PC-9 (cell line): Measurements from ENCODE around the gene CTSE. TPM values are rescaled to one million over a fixed set of nuclear protein-coding genes. Genes with fewer than 3 reads are reported as not detected.

Experiments
- BruUV-seq: library from RNA; stranded (reverse); fragments of 400-500 nt; replicated peaks from 2 replicates; lab custom pipeline; 2021; lab: Mats Ljungman, UMichigan
- CTCF ChIA-PET: fragments of 300-600 bp; sonication (Branson Sonifier 250); formaldehyde crosslinking; loops from one replicate; lab custom pipeline; 2022; ENCODE audit warnings: antibody characterized with exemption; lab: Charles Lee
- POLR2A ChIA-PET: fragments of 300-600 bp; sonication (Branson Sonifier 250); formaldehyde crosslinking; loops from one replicate; lab custom pipeline; 2022; ENCODE audit warnings: antibody characterized with exemption; ENCODE audit not compliant: unreplicated experiment; lab: Charles Lee
- DNase-seq, 2 experiments: peaks; one replicate each; pipeline versions ENCODE4 v3.0.0 to v3.0.0-alpha.2; 2015 to 2022; ENCODE audit warnings: mixed read lengths in 1 of 2
- H2AFZ ChIP-seq: fragments of 200-600 bp; sonication (generic); 2 replicates; pipeline ENCODE4 v1.8.1; 2017; ENCODE audit warnings: antibody characterized with exemption
- H3F3A ChIP-seq: fragments of 200-600 bp; sonication (generic); 2 replicates; pipeline ENCODE4 v1.8.1; 2017; ENCODE audit warnings: antibody characterized with exemption, mild to moderate bottlenecking, low read depth; ENCODE audit not compliant: insufficient read depth
- H3K27ac ChIP-seq: fragments of 200-600 bp; sonication (generic); 2 replicates; pipeline ENCODE4 v1.6.1; 2016; ENCODE audit warnings: mixed run types
- H3K27me3 ChIP-seq: fragments of 200-600 bp; sonication (generic); 2 replicates; pipeline ENCODE4 v1.6.1; 2016; ENCODE audit warnings: low read depth, mixed run types; ENCODE audit not compliant: insufficient read depth
- H3K36me3 ChIP-seq: fragments of 200-600 bp; sonication (generic); 2 replicates; pipeline ENCODE4 v1.6.1; 2016; ENCODE audit warnings: low read depth, mixed run types
- H3K4me1 ChIP-seq: fragments of 200-600 bp; sonication (generic); replicated peaks from 2 replicates; pipeline ENCODE4 v1.6.1; 2016; ENCODE audit warnings: mixed run types; ENCODE audit not compliant: insufficient read depth
- H3K4me2 ChIP-seq: fragments of 200-600 bp; sonication (generic); 2 replicates; pipeline ENCODE4 v1.6.1; 2017; ENCODE audit warnings: mixed run types
- H3K4me3 ChIP-seq: fragments of 200-600 bp; sonication (generic); 2 replicates; pipeline ENCODE4 v1.6.1; 2016; ENCODE audit warnings: mixed run types
- H3K79me2 ChIP-seq: fragments of 200-600 bp; sonication (generic); 2 replicates; pipeline ENCODE4 v1.6.1; 2017; ENCODE audit warnings: low read depth, mixed run types
- H3K9me2 ChIP-seq: fragments of 200-600 bp; sonication (generic); 2 replicates; pipeline ENCODE4 v1.8.1; 2017; ENCODE audit warnings: mild to moderate bottlenecking; ENCODE audit not compliant: insufficient read depth
- H3K9me3 ChIP-seq: fragments of 200-600 bp; sonication (generic); 2 replicates; pipeline ENCODE4 v1.8.1; 2016; ENCODE audit warnings: low read depth; ENCODE audit not compliant: insufficient read depth
- H4K20me1 ChIP-seq: fragments of 200-600 bp; sonication (generic); 2 replicates; pipeline ENCODE4 v1.8.1; 2017; ENCODE audit not compliant: insufficient read depth
- EZH2 ChIP-seq: fragments of 200-600 bp; sonication (generic); IDR thresholded peaks from 2 replicates; pipeline ENCODE4 v1.8.0; 2017; ENCODE audit warnings: antibody characterized with exemption, low read depth
- intact Hi-C: fragments of 100-400 bp; cut with micrococcal nuclease; formaldehyde crosslinking; loops from one replicate; pipeline ENCODE4 v1.10.0; 2022; ENCODE audit not compliant: unreplicated experiment
- total RNA-seq: library from RNA; stranded (reverse); gene quantifications from 2 replicates; pipeline ENCODE4 v1.2.3, GENCODE V29; 2021
- TF ChIP-seq, protein P1 (sequence below): fragments of 200-600 bp; sonication (generic); conservative IDR thresholded peaks from 2 replicates; pipeline ENCODE4 v1.6.1; 2017; ENCODE audit warnings: mixed run types, antibody characterized with exemption, mild to moderate bottlenecking, moderate library complexity

CTSE gene
- total RNA-seq, 1 experiment from 2014 or later = 1.2 TPM

- BruUV-seq = no TSS peak
- H3K27me3 ChIP-seq = no peaks in the 10 kb centered on the region
- no peak overlapping the region for H3K27ac ChIP-seq
- H2AFZ ChIP-seq = no peak overlapping the region
- H3K4me2 ChIP-seq = no peak overlapping the region
- no peaks in the 10 kb centered on the region for H3K36me3 ChIP-seq
- ChIA-PET CTCF (no interaction called here), POLR2A (no interaction called here)
- intact Hi-C loops = no loop called here
- H3K79me2 ChIP-seq = no peaks in the 10 kb centered on the region
- DNase-seq = no peak
- no peaks in the 10 kb centered on the region for H3K9me2 ChIP-seq
- peaks cover 21% of the 10 kb centered on the region; the same call in 1 of the 2 replicates for H3F3A ChIP-seq
- TF ChIP-seq, protein P1, sequence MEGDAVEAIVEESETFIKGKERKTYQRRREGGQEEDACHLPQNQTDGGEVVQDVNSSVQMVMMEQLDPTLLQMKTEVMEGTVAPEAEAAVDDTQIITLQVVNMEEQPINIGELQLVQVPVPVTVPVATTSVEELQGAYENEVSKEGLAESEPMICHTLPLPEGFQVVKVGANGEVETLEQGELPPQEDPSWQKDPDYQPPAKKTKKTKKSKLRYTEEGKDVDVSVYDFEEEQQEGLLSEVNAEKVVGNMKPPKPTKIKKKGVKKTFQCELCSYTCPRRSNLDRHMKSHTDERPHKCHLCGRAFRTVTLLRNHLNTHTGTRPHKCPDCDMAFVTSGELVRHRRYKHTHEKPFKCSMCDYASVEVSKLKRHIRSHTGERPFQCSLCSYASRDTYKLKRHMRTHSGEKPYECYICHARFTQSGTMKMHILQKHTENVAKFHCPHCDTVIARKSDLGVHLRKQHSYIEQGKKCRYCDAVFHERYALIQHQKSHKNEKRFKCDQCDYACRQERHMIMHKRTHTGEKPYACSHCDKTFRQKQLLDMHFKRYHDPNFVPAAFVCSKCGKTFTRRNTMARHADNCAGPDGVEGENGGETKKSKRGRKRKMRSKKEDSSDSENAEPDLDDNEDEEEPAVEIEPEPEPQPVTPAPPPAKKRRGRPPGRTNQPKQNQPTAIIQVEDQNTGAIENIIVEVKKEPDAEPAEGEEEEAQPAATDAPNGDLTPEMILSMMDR = no peak
- no peak for TF ChIP-seq EZH2
- H4K20me1 ChIP-seq = no peaks in the 10 kb centered on the region
- H3K4me3 ChIP-seq = no peak overlapping the region
- peaks cover 2% of the 10 kb centered on the region; the same call in 1 of the 2 replicates for H3K4me1 ChIP-seq
- no peaks in the 10 kb centered on the region for H3K9me3 ChIP-seq
Measured at GRCh38 chr1:206006946-206007345, 16.7 kb downstream of the CTSE start.

GRCh38 chr1:206005778-206006180, 17.9 kb downstream of the CTSE start:
- TF ChIP-seq EZH2 = no peak
- TF ChIP-seq, protein P1 = no peak
- no peaks in the 10 kb centered on the region for H3K9me2 ChIP-seq
- H3K4me2 ChIP-seq = no peak overlapping the region
- H3F3A ChIP-seq = peaks cover 21% of the 10 kb centered on the region; the same call in 1 of the 2 replicates
- intact Hi-C loops = no loop called here
- POLR2A ChIA-PET = no interaction called here
- H3K79me2 ChIP-seq = no peaks in the 10 kb centered on the region
- H3K9me3 ChIP-seq = no peaks in the 10 kb centered on the region
- H2AFZ ChIP-seq = no peak overlapping the region
- no peaks in the 10 kb centered on the region for H4K20me1 ChIP-seq
- no peak for DNase-seq
- CTCF ChIA-PET = no interaction called here
- no peaks in the 10 kb centered on the region for H3K36me3 ChIP-seq
- no TSS peak for BruUV-seq
- no peaks in the 10 kb centered on the region for H3K27me3 ChIP-seq
- no peak overlapping the region for H3K4me3 ChIP-seq
- peaks cover 13% of the 10 kb centered on the region for H3K4me1 ChIP-seq
- no peak overlapping the region for H3K27ac ChIP-seq

- Histone ChIP-seq H3K36me3 (no peaks in the 10 kb centered on the region), H3K79me2 (no peaks in the 10 kb centered on the region), H3K27ac (no peak overlapping the region), H3F3A (peaks cover 21% of the 10 kb centered on the region; the same call in 1 of the 2 replicates), H3K9me2 (no peaks in the 10 kb centered on the region), H3K4me3 (no peak overlapping the region), H3K4me1 (peaks cover 15% of the 10 kb centered on the region), H3K4me2 (no peak overlapping the region), H3K27me3 (no peaks in the 10 kb centered on the region), H3K9me3 (no peaks in the 10 kb centered on the region), H4K20me1 (no peaks in the 10 kb centered on the region), H2AFZ (no peak overlapping the region)
- ChIA-PET CTCF (no interaction called here), POLR2A (no interaction called here)
- intact Hi-C loops = no loop called here
- DNase-seq = no peak
- no TSS peak for BruUV-seq
- TF ChIP-seq EZH2 = no peak
- TF ChIP-seq, protein P1 = no peak
Measured at GRCh38 chr1:206005234-206005633, 18.5 kb downstream of the CTSE start.
